HEK293 (cell line): ENCODE results near the gene LRPPRC.
"Not testable (repeated sequence)": the region's sequence is repeated elsewhere in the genome, so short reads cannot be mapped to it uniquely, and the experiment has no call there.

Source experiments
- CTCF ChIA-PET: fragments of 350-600 bp; formaldehyde crosslinking; extraction: SDS; loops from one replicate; lab custom pipeline; 2021; ENCODE audit warnings: antibody characterized with exemption; lab: Yijun Ruan, JAX
- POLR2A ChIA-PET: fragments of 300-600 bp; formaldehyde crosslinking; extraction: SDS; loops from one replicate; lab custom pipeline; 2020; ENCODE audit warnings: antibody characterized with exemption, inconsistent platforms; lab: Yijun Ruan, JAX
- H3K27ac ChIP-seq: fragments of 200-500 bp; sonication (Bioruptor generic); 2 replicates; pipeline ENCODE4 v1.5.1; 2014; ENCODE audit warnings: low read depth, low read length, control low read depth, inconsistent platforms; ENCODE audit errors: extremely low read depth
- H3K36me3 ChIP-seq, 2 experiments: fragments of 200-500 bp in 1 of 2; sonication (Bioruptor generic) in 1 of 2; 1 replicate in 1 of 2; 2 replicates in 1 of 2; pipeline ENCODE4 v1.5.1; 2014 to 2017; ENCODE audit warnings: inconsistent platforms in 2 of 2, low read length in 2 of 2; ENCODE audit not compliant: control insufficient read depth in 2 of 2, insufficient read depth in 1 of 2
- H3K4me1 ChIP-seq: fragments of 200-500 bp; sonication (Bioruptor generic); 2 replicates; pipeline ENCODE4 v1.5.1; 2014; ENCODE audit warnings: mild to moderate bottlenecking, low read length, inconsistent platforms; ENCODE audit not compliant: control insufficient read depth, insufficient read depth
- H3K4me3 ChIP-seq: 2 replicates; pipeline ENCODE4 v1.5.1; 2011; ENCODE audit warnings: low read depth, mild to moderate bottlenecking, control low read depth, low read length, moderate library complexity
- H3K9me3 ChIP-seq: fragments of 200-500 bp; sonication (Bioruptor generic); 2 replicates; pipeline ENCODE4 v1.5.1; 2014; ENCODE audit warnings: low read depth, low read length, inconsistent platforms; ENCODE audit not compliant: control insufficient read depth, insufficient read depth
- HIC1 ChIP-seq: fragments of 450-650 bp; formaldehyde crosslinking; IDR thresholded peaks from 2 replicates; pipeline ENCODE4 v1.5.1; 2016; ENCODE audit warnings: missing biosample characterization, missing genetic modification characterization
- KLF1 ChIP-seq: fragments of 450-650 bp; formaldehyde crosslinking; IDR thresholded peaks from 2 replicates; pipeline ENCODE4 v1.5.1; 2016; ENCODE audit warnings: missing biosample characterization, missing genetic modification characterization
- PATZ1 ChIP-seq: fragments of 450-650 bp; formaldehyde crosslinking; IDR thresholded peaks from 2 replicates; pipeline ENCODE4 v1.5.1; 2016; ENCODE audit warnings: missing biosample characterization, missing genetic modification characterization
- REST ChIP-seq: fragments of 450-650 bp; formaldehyde crosslinking; IDR thresholded peaks from 2 replicates; pipeline ENCODE4 v1.5.1; 2016; ENCODE audit warnings: missing biosample characterization, missing genetic modification characterization
- ZBTB44 ChIP-seq: fragments of 450-650 bp; IDR thresholded peaks from 2 replicates; pipeline ENCODE4 v1.5.1; 2018; ENCODE audit warnings: missing biosample characterization, mild to moderate bottlenecking, missing genetic modification characterization
- ZNF133 ChIP-seq: fragments of 450-650 bp; formaldehyde crosslinking; IDR thresholded peaks from 2 replicates; pipeline ENCODE4 v1.5.1; 2016; ENCODE audit warnings: missing biosample characterization, missing genetic modification characterization
- ZNF266 ChIP-seq: fragments of 450-650 bp; formaldehyde crosslinking; IDR thresholded peaks from 2 replicates; pipeline ENCODE4 v1.5.1; 2016; ENCODE audit warnings: missing biosample characterization, missing genetic modification characterization, low read depth
- ZNF324 ChIP-seq: fragments of 450-650 bp; formaldehyde crosslinking; IDR thresholded peaks from 2 replicates; pipeline ENCODE4 v1.5.1; 2016; ENCODE audit warnings: missing biosample characterization, missing genetic modification characterization
- ZNF366 ChIP-seq: fragments of 450-650 bp; formaldehyde crosslinking; conservative IDR thresholded peaks from 2 replicates; pipeline ENCODE4 v1.5.1; 2016; ENCODE audit warnings: missing biosample characterization, missing genetic modification characterization
- ZNF513 ChIP-seq: fragments of 450-650 bp; IDR thresholded peaks from 2 replicates; pipeline ENCODE4 v1.5.1; 2018; ENCODE audit warnings: missing biosample characterization, missing genetic modification characterization
- ZNF626 ChIP-seq: fragments of 450-650 bp; sonication (Bioruptor Pico); formaldehyde crosslinking; IDR thresholded peaks from 2 replicates; pipeline ENCODE4 v1.5.1; 2018; ENCODE audit warnings: missing biosample characterization, missing genetic modification characterization, inconsistent platforms
- ZNF664 ChIP-seq: fragments of 450-650 bp; formaldehyde crosslinking; IDR thresholded peaks from 2 replicates; pipeline ENCODE4 v1.5.1; 2016; ENCODE audit warnings: missing biosample characterization, missing genetic modification characterization

The LRPPRC gene

GRCh38 chr2:44016282-44016681 is 20.5 kb upstream of the LRPPRC start:
- H3K4me3 ChIP-seq = no peak overlapping the region
- CTCF ChIA-PET = interaction anchor here (0.6 to 1.2 kb wide), 3 partner anchors 28 to 204 kb away, joined by 3 to 5 read pairs (median 3); no protein-coding TSS in a partner anchor
- TF ChIP-seq REST (tag by site-specific recombination) (peak; percentile 94), PATZ1 (no peak)
- H3K4me1 ChIP-seq = no peaks in the 10 kb centered on the region
- no peak overlapping the region for H3K27ac ChIP-seq
- H3K36me3 ChIP-seq = no peaks in the 10 kb centered on the region
- H3K9me3 ChIP-seq = no peaks in the 10 kb centered on the region
- POLR2A ChIA-PET = no interaction called here

GRCh38 chr2:44015239-44015638 is 19.4 kb upstream of the LRPPRC start:
- H3K27ac ChIP-seq = no peak overlapping the region
- POLR2A ChIA-PET = no interaction called here
- no peak for TF ChIP-seq ZNF266 (tag by site-specific recombination)
- TF ChIP-seq, all 188 proteins: peak for 0
- Histone ChIP-seq H3K4me1 (no peaks in the 10 kb centered on the region), H3K36me3 (no peaks in the 10 kb centered on the region), H3K4me3 (no peak overlapping the region), H3K9me3 (no peaks in the 10 kb centered on the region)
- CTCF ChIA-PET = interaction anchor here (0.6 kb wide), 1 partner anchor 546 kb away, joined by 6 read pairs; no protein-coding TSS in a partner anchor

GRCh38 chr2:44013205-44013604 is 17.4 kb upstream of the LRPPRC start:
- CTCF ChIA-PET = interaction anchor here (0.9 kb wide), 1 partner anchor 31 kb away, joined by 5 read pairs; no protein-coding TSS in a partner anchor
- H3K4me1 ChIP-seq, POLR2A ChIA-PET, H3K9me3 ChIP-seq, H3K4me3 ChIP-seq, H3K36me3 ChIP-seq, H3K27ac ChIP-seq: not testable (repeated sequence)

GRCh38 chr2:44010266-44010665 is 14.5 kb upstream of the LRPPRC start:
- CTCF ChIA-PET = interaction anchor here (1.5 kb wide), 1 partner anchor 13 kb away, joined by 5 read pairs; no protein-coding TSS in a partner anchor
- H3K4me3 ChIP-seq = no peak overlapping the region
- POLR2A ChIA-PET = no interaction called here
- TF ChIP-seq ZNF626 (tag by site-specific recombination) (no peak), ZNF513 (tag by site-specific recombination) (no peak), ZNF133 (tag by site-specific recombination) (no peak), ZNF324 (tag by site-specific recombination) (no peak), ZNF366 (tag by site-specific recombination) (no peak), HIC1 (tag by site-specific recombination) (no peak), ZBTB44 (tag by site-specific recombination) (no peak), ZNF664 (no peak), KLF1 (tag by site-specific recombination) (no peak)

More at GRCh38 chr2:44010266-44010665, 14.5 kb upstream of the LRPPRC start:
- Histone ChIP-seq H3K27ac (no peak overlapping the region), H3K36me3 (no peaks in the 10 kb centered on the region), H3K9me3 (no peaks in the 10 kb centered on the region), H3K4me1 (no peaks in the 10 kb centered on the region)
